AG09309 (cell line): Measurements from ENCODE around the gene TBC1D23.
"Not testable (repeated sequence)": the region's sequence is repeated elsewhere in the genome, so short reads cannot be mapped to it uniquely, and the experiment has no call there.

Experiments used
- DNase-seq: peaks from one replicate; pipeline ENCODE4 v3.0.0-alpha.2; 2010; ENCODE audit warnings: low read depth
- H3K4me3 ChIP-seq: 2 replicates; pipeline ENCODE4 v1.5.1; 2011; ENCODE audit warnings: mild to moderate bottlenecking, low read depth, low read length, moderate library complexity; ENCODE audit not compliant: control insufficient read depth
- CTCF ChIP-seq: IDR thresholded peaks from 2 replicates; pipeline ENCODE4 v1.5.1; 2011; ENCODE audit warnings: mild to moderate bottlenecking, low read depth, low read length, inconsistent platforms; ENCODE audit not compliant: insufficient read depth, control insufficient read depth; ENCODE audit errors: missing control alignments

TBC1D23 gene

GRCh38 chr3:100226712-100227429, 33.9 kb upstream of the TBC1D23 start:
- DNase-seq, result no peak

GRCh38 chr3:100227511-100227921, 33.3 kb upstream of the TBC1D23 start:
- no peak overlapping the region for H3K4me3 ChIP-seq
- TF ChIP-seq CTCF, result no peak
- DNase-seq, result no peak

More at GRCh38 chr3:100226712-100227429, 33.9 kb upstream of the TBC1D23 start:
- H3K4me3 ChIP-seq, result no peak overlapping the region
- no peak for TF ChIP-seq CTCF

DNA sequence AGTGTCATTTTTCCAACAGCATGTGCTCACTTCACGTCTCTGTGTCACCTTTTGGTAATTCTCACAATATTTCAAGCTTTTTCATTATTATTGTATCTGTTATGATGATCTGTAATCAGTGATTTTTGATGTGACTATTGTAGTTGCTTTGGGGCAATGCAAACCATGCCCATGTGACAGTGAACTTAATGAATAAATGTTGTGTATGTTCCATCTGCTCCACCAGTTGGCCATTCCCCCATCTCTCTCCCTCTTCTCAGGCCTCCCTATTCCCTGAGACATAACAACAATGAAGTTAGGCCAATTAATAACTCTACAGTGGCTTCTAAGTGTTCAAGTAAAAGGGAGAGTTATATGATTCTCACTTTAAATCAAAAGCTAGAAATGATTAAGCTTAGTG, 32.5 kb upstream of the TBC1D23 start:
- H3K4me3 ChIP-seq, result no peak overlapping the region
- DNase-seq, result no peak
- no peak for TF ChIP-seq CTCF

- DNase-seq, H3K4me3 ChIP-seq: not testable (repeated sequence)
Measured at GRCh38 chr3:100229188-100229587, 31.6 kb upstream of the TBC1D23 start.

- no peak overlapping the region for H3K4me3 ChIP-seq
- TF ChIP-seq CTCF, result no peak
- no peak for DNase-seq
Measured at GRCh38 chr3:100230710-100231109, 30.1 kb upstream of the TBC1D23 start.

DNA sequence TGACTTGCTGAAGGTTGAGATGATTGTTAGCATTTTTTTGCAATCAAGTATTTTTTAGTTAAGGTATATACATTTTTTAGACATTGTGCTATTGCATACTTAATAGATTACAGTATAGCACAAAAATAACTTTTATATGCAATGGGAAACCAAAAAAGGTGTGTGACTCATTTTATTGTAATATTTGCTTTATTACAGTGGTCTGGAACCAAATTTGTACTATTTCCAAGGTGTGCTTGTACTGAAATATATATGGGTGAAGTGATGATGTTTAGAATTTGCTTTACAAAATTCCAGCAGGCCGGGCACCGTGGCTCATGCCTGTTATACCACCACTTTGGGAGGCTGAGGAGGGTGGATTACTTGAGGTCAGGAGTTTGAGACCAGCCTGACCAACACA, 29.1 kb upstream of the TBC1D23 start:
- H3K4me3 ChIP-seq, result no peak overlapping the region
- DNase-seq, result no peak
- no peak for TF ChIP-seq CTCF

GRCh38 chr3:100234364-100234763, 26.4 kb upstream of the TBC1D23 start:
- no peak for TF ChIP-seq CTCF
- H3K4me3 ChIP-seq, result no peak overlapping the region

More at GRCh38 chr3:100234364-100234763, 26.4 kb upstream of the TBC1D23 start:
- DNase-seq, result no peak
